ENCODE data around the gene GLRA2. TPM values are rescaled to one million over a fixed set of nuclear protein-coding genes. Genes with fewer than 3 reads are reported as not detected.
"Not testable (repeated sequence)": the region's sequence is repeated elsewhere in the genome, so short reads cannot be mapped to it uniquely, and the experiment has no call there.

The GLRA2 gene
- total RNA-seq, 2 experiments from 2014 or later = not detected

DNA sequence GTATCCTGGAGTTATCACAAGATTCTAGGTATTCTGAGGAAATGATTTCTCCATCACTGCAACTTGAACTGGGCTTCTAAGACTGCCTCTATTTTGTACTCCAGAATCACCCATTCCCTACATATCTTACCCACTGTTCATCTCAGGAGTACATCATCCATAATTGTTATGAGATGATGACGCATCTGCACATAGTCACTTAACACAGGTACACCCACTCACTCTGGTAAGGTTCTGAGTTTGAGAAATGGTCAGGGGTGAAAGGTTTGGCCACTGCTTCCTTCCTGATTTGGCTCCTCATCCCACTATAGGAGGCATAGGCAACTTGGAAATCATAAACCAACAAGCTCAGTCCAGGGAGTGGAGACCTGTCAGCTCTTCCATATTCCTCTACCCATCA is 143.9 kb downstream of the GLRA2 start:
- no peak for ATAC-seq

DNA sequence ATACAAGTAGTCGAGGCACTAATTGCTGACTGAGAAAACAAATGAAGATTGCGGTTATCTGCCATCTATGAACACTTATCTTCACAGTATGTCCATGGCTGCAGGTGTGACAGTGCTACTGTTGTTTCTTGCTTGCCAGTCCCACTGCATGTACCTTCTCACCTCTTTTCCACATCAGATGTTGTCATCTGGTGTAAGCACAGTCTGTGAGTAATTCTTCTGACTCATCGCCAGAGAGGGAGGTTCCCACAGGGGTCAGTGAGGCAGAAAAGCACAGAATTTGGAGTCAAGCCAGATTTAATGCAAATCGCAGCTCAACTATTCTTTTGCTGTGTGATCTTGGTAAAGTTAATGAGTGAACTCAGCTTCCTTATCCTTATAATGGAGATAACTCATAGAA is 144.4 kb downstream of the GLRA2 start:
- Mint-ChIP-seq H3K27me3 (no peaks in the 10 kb centered on the region), H3K4me1 (peaks cover 11% of the 10 kb centered on the region), H3K36me3 (ENCODE audit: low read depth) (no peaks in the 10 kb centered on the region), H3K4me3 (no peak overlapping the region), H3K27ac (no peak overlapping the region), H3K9me3 (ENCODE audit: low read depth) (no peaks in the 10 kb centered on the region)
- peak; percentile 98 for ATAC-seq
- peak; percentile 33 for DNase-seq
- intact Hi-C loops (cut with DNase I, micrococcal nuclease) = no loop called here
- ChIA-PET CTCF (no interaction called here), POLR2A (no interaction called here)

More for the DNA sequence above, 143.9 kb downstream of the GLRA2 start:
- CTCF ChIA-PET = no interaction called here
- intact Hi-C loops (cut with DNase I, micrococcal nuclease) = no loop called here
- Mint-ChIP-seq H3K27me3 (no peaks in the 10 kb centered on the region), H3K27ac (no peak overlapping the region), H3K4me3 (no peak overlapping the region), H3K36me3 (ENCODE audit: low read depth) (no peaks in the 10 kb centered on the region), H3K4me1 (peaks cover 11% of the 10 kb centered on the region), H3K9me3 (ENCODE audit: low read depth) (no peaks in the 10 kb centered on the region)
- DNase-seq = no peak
- POLR2A ChIA-PET = no interaction called here

DNA sequence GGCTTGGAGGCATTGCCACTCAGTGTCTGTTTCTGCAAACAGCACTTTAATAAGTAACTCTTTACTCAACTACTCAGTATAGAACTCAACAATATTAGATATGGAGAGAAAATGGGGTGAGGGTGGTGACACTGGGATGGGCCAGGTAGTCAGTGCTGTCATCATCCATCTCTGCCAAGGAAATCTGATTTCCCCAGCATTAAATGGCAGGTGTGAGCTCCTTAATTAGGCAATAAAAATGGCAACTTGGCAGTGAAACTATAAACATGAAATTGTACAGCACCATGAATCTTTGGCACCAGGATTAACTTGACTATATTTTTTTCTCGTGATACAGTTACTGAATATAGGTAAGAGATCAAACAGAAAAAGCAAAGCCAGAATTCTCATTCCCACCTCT is 146.2 kb downstream of the GLRA2 start:
- Mint-ChIP-seq H3K27ac (no peak overlapping the region), H3K27me3 (no peaks in the 10 kb centered on the region), H3K36me3 (ENCODE audit: low read depth) (no peaks in the 10 kb centered on the region), H3K4me3 (no peak overlapping the region), H3K4me1 (peaks cover 11% of the 10 kb centered on the region), H3K9me3 (ENCODE audit: low read depth) (no peaks in the 10 kb centered on the region)
- DNase-seq = no peak
- CTCF ChIA-PET = no interaction called here
- no peak for ATAC-seq
- POLR2A ChIA-PET = no interaction called here
- intact Hi-C loops (cut with DNase I, micrococcal nuclease) = no loop called here

DNA sequence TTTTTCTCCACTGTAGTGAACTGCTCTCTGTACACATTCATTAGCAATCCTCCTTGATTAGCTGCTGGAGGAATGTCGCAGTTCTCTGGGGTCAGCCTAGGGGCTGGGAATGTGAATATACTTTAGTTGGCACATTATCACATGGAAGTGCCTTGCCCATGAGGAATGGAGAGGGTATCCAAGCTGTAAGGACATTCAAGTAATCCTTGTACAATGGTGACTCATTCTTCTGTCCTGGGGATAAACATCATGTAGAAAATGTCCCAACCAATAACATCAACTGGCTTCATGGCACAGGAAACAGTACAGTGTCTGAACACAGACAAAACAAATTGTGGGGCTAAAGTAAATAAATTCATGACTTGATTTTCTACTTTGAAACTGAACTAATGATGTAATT is 147.1 kb downstream of the GLRA2 start:
- intact Hi-C loops (cut with DNase I, micrococcal nuclease) = no loop called here
- no peaks in the 10 kb centered on the region for H3K9me3 Mint-ChIP-seq (ENCODE audit: low read depth)
- H3K27me3 Mint-ChIP-seq = peaks cover 2% of the 10 kb centered on the region
- H3K36me3 Mint-ChIP-seq (ENCODE audit: low read depth) = no peaks in the 10 kb centered on the region
- ChIA-PET CTCF (no interaction called here), POLR2A (no interaction called here)
- H3K4me1 Mint-ChIP-seq = peaks cover 9% of the 10 kb centered on the region
- H3K4me3 Mint-ChIP-seq = no peak overlapping the region
- no peak for ATAC-seq
- no peak overlapping the region for H3K27ac Mint-ChIP-seq
- no peak for DNase-seq

DNA sequence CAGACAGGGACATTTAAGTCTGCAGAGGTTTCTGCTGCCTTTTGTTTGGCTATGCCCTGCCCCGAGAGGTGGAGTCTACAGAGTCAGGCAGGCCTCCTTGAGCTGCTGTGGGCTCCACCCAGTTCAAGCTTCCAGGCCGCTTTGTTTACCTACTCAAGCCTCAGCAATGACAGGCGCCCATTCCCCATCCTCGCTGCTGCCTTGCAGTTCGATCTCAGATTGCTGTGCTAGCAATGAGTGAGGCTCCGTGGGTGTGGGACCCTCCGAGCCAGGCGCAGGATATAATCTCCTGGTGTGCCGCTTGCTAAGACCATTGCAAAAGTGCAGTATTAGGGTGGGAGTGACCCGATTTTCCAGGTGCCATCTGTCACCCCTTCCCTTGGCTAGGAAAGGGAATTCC is 159.0 kb downstream of the GLRA2 start:
- POLR2A ChIA-PET; H3K4me3 Mint-ChIP-seq; H3K9me3 Mint-ChIP-seq (ENCODE audit: low read depth); H3K27me3 Mint-ChIP-seq; intact Hi-C loops (cut with DNase I, micrococcal nuclease); CTCF ChIA-PET; H3K4me1 Mint-ChIP-seq; ATAC-seq; H3K27ac Mint-ChIP-seq; H3K36me3 Mint-ChIP-seq (ENCODE audit: low read depth); DNase-seq: not testable (repeated sequence)

DNA sequence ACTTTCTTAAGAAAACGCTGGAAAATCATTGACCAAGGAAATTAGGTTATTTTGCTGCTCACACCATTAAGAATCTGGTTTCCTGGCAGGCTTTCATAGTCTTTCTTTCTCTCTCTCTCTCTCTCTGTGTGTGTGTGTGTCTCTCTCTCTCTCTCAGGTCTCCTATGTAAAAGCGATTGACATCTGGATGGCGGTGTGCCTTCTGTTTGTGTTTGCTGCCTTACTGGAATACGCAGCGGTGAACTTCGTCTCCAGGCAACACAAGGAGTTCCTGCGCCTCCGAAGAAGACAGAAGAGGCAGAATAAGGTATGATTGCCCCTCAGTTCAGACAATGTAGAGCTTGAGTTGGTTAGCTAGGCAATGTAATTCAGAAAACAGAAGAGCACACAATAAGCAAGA is 161.2 kb downstream of the GLRA2 start:
- ATAC-seq = no peak
- ChIA-PET CTCF (no interaction called here), POLR2A (no interaction called here)

DNA sequence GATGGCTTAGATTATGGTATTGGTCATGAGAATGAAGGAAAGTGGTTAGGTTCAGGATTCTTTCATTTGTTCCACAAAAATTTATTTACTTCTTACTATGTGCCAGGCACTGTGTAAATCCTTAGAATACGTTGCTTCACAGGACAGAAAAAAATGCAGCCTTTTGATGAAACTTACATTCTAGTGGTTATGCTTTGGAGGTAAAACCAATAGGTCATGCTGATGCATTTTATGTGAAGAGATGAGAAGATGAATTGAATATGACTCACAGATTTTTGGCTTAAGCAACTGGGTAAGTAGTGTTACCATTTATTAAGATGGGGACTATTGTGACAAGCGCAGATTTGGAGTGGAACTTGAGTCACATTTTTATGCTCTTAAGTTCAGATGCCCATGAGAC is 165.3 kb downstream of the GLRA2 start:
- Mint-ChIP-seq H3K27ac (no peak overlapping the region), H3K9me3 (ENCODE audit: low read depth) (no peaks in the 10 kb centered on the region), H3K27me3 (peaks cover 2% of the 10 kb centered on the region), H3K36me3 (ENCODE audit: low read depth) (no peaks in the 10 kb centered on the region), H3K4me1 (no peaks in the 10 kb centered on the region), H3K4me3 (no peak overlapping the region)
- ChIA-PET POLR2A (no interaction called here), CTCF (no interaction called here)
- DNase-seq (no peak), ATAC-seq (no peak)
- intact Hi-C loops (cut with DNase I, micrococcal nuclease) = no loop called here

More for the DNA sequence above, 161.2 kb downstream of the GLRA2 start:
- H3K36me3 Mint-ChIP-seq (ENCODE audit: low read depth) = no peaks in the 10 kb centered on the region
- H3K27me3 Mint-ChIP-seq = peaks cover 2% of the 10 kb centered on the region
- intact Hi-C loops (cut with DNase I, micrococcal nuclease) = no loop called here
- no peak overlapping the region for H3K27ac Mint-ChIP-seq
- H3K9me3 Mint-ChIP-seq (ENCODE audit: low read depth) = no peaks in the 10 kb centered on the region
- no peak overlapping the region for H3K4me3 Mint-ChIP-seq
- no peaks in the 10 kb centered on the region for H3K4me1 Mint-ChIP-seq
- DNase-seq = no peak

DNA sequence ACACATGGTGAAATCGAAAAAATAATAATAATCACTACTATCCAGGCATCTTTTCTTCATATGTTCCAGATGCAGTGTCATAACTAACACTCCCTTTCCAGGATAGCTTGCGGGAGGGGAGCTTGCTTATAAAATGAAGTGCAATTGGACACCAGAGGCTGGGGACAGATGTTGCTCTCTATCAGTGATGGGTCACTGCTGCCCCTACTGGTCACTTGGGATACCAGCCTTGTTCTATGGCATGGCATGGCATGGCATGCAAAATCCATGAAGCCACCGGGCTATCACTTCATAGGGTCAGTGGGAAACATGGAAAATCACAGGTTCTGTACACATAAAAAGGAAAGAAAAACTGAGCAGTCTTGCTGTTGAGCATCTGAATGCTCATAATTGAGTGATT is 168.1 kb downstream of the GLRA2 start:
- Mint-ChIP-seq H3K9me3 (ENCODE audit: low read depth) (no peaks in the 10 kb centered on the region), H3K36me3 (ENCODE audit: low read depth) (no peaks in the 10 kb centered on the region), H3K27me3 (peaks cover under 1% of the 10 kb centered on the region), H3K4me1 (no peaks in the 10 kb centered on the region), H3K4me3 (no peak overlapping the region), H3K27ac (no peak overlapping the region)
- POLR2A ChIA-PET = no interaction called here
- CTCF ChIA-PET = interaction anchor here (1.0 kb wide), 1 partner anchor 445 kb away, joined by 3 read pairs; no protein-coding TSS in a partner anchor
- DNase-seq = peak; percentile 39
- intact Hi-C loops (cut with DNase I, micrococcal nuclease) = no loop called here
- ATAC-seq = peak; percentile 36

DNA sequence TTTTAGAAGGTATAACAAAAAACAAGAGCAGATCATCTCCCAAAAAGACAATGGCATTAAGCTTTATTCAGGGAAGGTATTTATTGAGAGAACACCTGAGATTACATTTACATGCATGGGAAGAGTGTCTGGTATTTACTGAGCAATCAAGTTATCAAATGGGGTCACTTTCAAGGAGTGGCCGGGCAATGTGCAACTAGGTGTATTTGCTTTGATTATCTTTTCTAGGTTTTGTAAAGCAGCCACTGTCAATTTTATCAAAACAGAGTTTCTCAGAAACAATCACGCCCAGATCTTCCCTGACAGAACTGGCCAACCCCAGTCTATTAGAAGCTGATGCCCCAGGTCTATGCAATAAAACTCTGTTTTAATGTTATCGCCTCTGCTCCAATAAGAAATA is 169.5 kb downstream of the GLRA2 start:
- Mint-ChIP-seq H3K27ac (no peak overlapping the region), H3K27me3 (peaks cover 2% of the 10 kb centered on the region), H3K4me3 (no peak overlapping the region), H3K9me3 (ENCODE audit: low read depth) (no peaks in the 10 kb centered on the region), H3K4me1 (no peaks in the 10 kb centered on the region), H3K36me3 (ENCODE audit: low read depth) (no peaks in the 10 kb centered on the region)
- no peak for ATAC-seq
- POLR2A ChIA-PET = no interaction called here
- intact Hi-C loops (cut with DNase I, micrococcal nuclease) = no loop called here
- CTCF ChIA-PET = no interaction called here
- DNase-seq = no peak

DNA sequence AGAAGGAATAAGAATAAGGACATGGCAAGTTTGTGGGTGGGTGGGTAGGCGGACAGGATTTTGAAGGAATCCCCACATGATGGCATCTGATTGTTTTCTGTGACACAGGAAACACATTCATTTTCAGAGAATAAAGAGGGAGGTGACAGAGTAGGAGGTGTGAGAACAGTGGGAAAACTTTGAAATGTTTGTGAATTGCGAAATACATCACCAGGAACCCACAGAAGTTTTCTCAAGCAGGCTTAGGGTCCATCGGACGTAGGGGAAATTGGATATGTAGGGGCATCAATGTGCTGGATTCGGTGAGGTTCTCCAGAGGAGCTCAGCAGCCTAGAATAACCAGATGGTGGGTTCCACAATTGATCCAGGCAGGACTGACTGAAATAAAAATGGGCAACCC is 171.6 kb downstream of the GLRA2 start:
- Mint-ChIP-seq H3K9me3 (ENCODE audit: low read depth) (no peaks in the 10 kb centered on the region), H3K4me1 (no peaks in the 10 kb centered on the region), H3K27me3 (peaks cover 2% of the 10 kb centered on the region), H3K27ac (no peak overlapping the region), H3K36me3 (ENCODE audit: low read depth) (no peaks in the 10 kb centered on the region), H3K4me3 (no peak overlapping the region)
- DNase-seq (no peak), ATAC-seq (no peak)
- ChIA-PET CTCF (no interaction called here), POLR2A (no interaction called here)
- intact Hi-C loops (cut with DNase I, micrococcal nuclease) = no loop called here

DNA sequence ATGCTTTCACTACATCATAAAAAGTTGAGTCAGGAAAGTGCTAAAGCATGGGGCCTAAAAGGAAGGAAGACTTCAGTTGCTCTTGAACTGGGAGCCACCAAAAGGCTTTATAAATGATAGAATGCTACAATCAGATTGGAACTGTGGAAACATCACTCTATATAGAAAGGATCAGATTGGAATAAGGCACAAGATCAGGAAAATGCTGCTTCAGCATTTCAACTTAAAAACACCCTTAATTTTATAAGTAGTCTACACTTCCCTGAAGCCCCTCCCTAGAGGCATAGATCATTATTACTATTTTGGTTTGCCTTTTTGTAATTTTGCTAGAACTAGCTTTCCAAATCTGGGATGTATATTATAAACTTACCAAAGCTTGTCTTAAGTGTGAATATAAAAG is 172.8 kb downstream of the GLRA2 start:
- peaks cover 2% of the 10 kb centered on the region for H3K27me3 Mint-ChIP-seq
- H3K9me3 Mint-ChIP-seq (ENCODE audit: low read depth) = no peaks in the 10 kb centered on the region
- no peaks in the 10 kb centered on the region for H3K4me1 Mint-ChIP-seq
- H3K36me3 Mint-ChIP-seq (ENCODE audit: low read depth) = no peaks in the 10 kb centered on the region
- ChIA-PET POLR2A (no interaction called here), CTCF (no interaction called here)
- DNase-seq = no peak
- H3K4me3 Mint-ChIP-seq = no peak overlapping the region
- no peak overlapping the region for H3K27ac Mint-ChIP-seq
- intact Hi-C loops (cut with DNase I, micrococcal nuclease) = no loop called here
- no peak for ATAC-seq

DNA sequence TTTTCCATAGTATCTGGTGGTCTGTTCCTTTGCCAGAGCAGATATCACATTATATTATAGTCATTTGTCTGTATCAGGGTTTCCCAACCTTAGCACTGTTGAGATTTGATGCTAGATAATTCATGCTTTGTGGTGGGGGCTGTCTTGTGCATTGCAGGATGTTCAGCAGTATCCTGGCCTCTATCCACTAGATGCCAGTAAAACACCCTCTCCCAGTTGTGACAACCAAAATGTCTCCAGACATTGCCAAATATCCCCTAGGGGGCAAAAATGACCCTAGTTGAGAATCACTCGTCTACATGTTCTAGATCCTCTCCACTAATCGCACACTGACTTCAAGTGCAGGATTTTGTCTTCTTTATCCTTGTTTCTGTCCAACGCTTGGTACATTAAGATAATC is 182.8 kb downstream of the GLRA2 start:
- Mint-ChIP-seq H3K27me3 (no peaks in the 10 kb centered on the region), H3K9me3 (ENCODE audit: low read depth) (no peaks in the 10 kb centered on the region), H3K4me1 (no peaks in the 10 kb centered on the region), H3K36me3 (ENCODE audit: low read depth) (no peaks in the 10 kb centered on the region), H3K4me3 (no peak overlapping the region), H3K27ac (no peak overlapping the region)
- POLR2A ChIA-PET = no interaction called here
- intact Hi-C loops (cut with DNase I, micrococcal nuclease) = loop anchor here in 1 of 2 experiments (5.0 kb wide), 1 partner anchor 910 kb away; no protein-coding TSS in a partner anchor
- CTCF ChIA-PET = no interaction called here
- DNase-seq = no peak
- ATAC-seq = no peak

DNA sequence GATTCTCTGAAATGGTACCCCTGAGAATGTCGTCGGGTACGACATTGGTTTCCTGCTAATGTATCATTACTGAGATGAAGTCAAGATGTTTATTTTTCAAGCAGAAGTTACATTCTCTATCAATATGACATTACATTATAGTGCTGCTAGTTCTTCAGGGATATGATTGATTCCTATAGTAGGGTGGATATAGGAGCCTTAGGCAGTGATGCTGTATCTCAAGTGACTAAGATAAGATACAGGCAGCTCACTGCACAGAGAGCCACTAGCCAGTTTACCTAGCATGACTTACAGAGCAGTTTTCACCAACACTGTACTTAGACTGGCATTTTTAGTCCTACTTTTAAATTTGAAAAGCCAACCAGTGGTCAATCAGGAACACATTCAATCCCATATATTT is 188.6 kb downstream of the GLRA2 start:
- ATAC-seq (no peak), DNase-seq (no peak)
- ChIA-PET CTCF (no interaction called here), POLR2A (no interaction called here)
- Mint-ChIP-seq H3K36me3 (ENCODE audit: low read depth) (no peaks in the 10 kb centered on the region), H3K4me3 (no peak overlapping the region), H3K27ac (no peak overlapping the region), H3K27me3 (no peaks in the 10 kb centered on the region), H3K4me1 (no peaks in the 10 kb centered on the region), H3K9me3 (ENCODE audit: low read depth) (no peaks in the 10 kb centered on the region)
- intact Hi-C loops (cut with DNase I, micrococcal nuclease) = no loop called here

All from activated CD4-positive, alpha-beta T cell treated with anti-CD3 and anti-CD28 coated beads for 36 hours (primary cell).